K562 (cell line): ENCODE data around the gene RNFT2. TPM values are rescaled to one million over a fixed set of nuclear protein-coding genes. Genes with fewer than 3 reads are reported as not detected.

Experiments
- MGA ChIP-seq: fragments of 450-650 bp; IDR thresholded peaks from 2 replicates; pipeline ENCODE4 v1.6.1; 2016; ENCODE audit warnings: mild to moderate bottlenecking, moderate library complexity
- polyA plus RNA-seq, 8 experiments: library from polyadenylated mRNA; depleted of rRNA in 4 of 8; stranded (reverse) in 5 of 8; unstranded in 3 of 8; fragments of >200 nt; fragmentation: Nextera tagmentation in 2 of 8; fragmentation: Illumina TruSeq in 1 of 8; extraction: Ambion mirVana in 2 of 8; extraction: Trizol in 1 of 8; gene quantifications; 2 replicates each; pipeline versions ENCODE4 v1.2.1 to v1.2.3, GENCODE V29; 2011 to 2014; ENCODE audit warnings: inconsistent platforms in 1 of 8, missing spikeins in 1 of 8
- total RNA-seq, 7 experiments: library from RNA; depleted of rRNA in 6 of 7; stranded (reverse); fragments of >200 nt in 6 of 7; fragmentation: Illumina TruSeq in 2 of 7; extraction: Trizol in 2 of 7; gene quantifications; 2 replicates each; pipeline versions ENCODE4 v1.2.1 to v1.2.3, GENCODE V29; 2011 to 2021; ENCODE audit warnings: low replicate concordance in 1 of 7

Gene RNFT2
- total and polyA plus RNA-seq, 9 of the 15 experiments (the other 6 are each of a cell fraction or from before 2014, with no cell fraction given): 3.6 to 26.3 (median 9.5) TPM

GRCh38 chr12:116812238-116812637 lies 74.1 kb downstream of the RNFT2 start (continued):
- no peak for TF ChIP-seq MGA
- TF ChIP-seq, all 486 proteins: peak for 0
